ENCODE results near the gene VDAC2. TPM values are rescaled to one million over a fixed set of nuclear protein-coding genes. Genes with fewer than 3 reads are reported as not detected.

Gene VDAC2
- 242 and 282 TPM in 2 replicates for total RNA-seq (2014; rRNA removed; shearing (Covaris generic))
- 294 and 311 TPM in 2 replicates for polyA plus RNA-seq (2016; fragmentation: Nextera tagmentation; extraction: Ambion mirVana)
- long read RNA-seq, transcript VDAC2-203 (10 exons, 1,557 nt): major isoform, 544 of 588 reads
- long read RNA-seq, partial matches to known transcripts: 7 of 588 reads
- long read RNA-seq, other reads (novel, unspliced or antisense): 37 of 588 reads

- Histone ChIP-seq H3K4me3 (peak within 1 kb of the TSS; percentile 99), H3K36me3 (ENCODE audit: insufficient read depth) (peaks cover 27% of the 10 kb centered on the region), H3K27ac (ENCODE audit: low read depth) (peak within 1 kb of the TSS; percentile 96), H3K9me2 (ENCODE audit: insufficient read depth) (no peaks in the 10 kb centered on the region), H3K79me2 (replicated peaks; ENCODE audit: insufficient read depth) (peaks cover 48% of the 10 kb centered on the region), H3K4me2 (peak within 1 kb of the TSS; percentile 82), H3K4me1 (ENCODE audit: insufficient read depth) (peaks cover 6% of the 10 kb centered on the region), H2AFZ (peak within 1 kb of the TSS; percentile 89), H3F3A (replicated peaks; ENCODE audit: low read depth) (0 out of 2 replicates have a peak, but pooled peaks cover 8% of the 10 kb centered on the region), H4K20me1 (replicated peaks; ENCODE audit: insufficient read depth) (peaks cover 19% of the 10 kb centered on the region), H3K27me3 (ENCODE audit: insufficient read depth) (no peaks in the 10 kb centered on the region)
- H3K4me3 Mint-ChIP-seq: peak within 1 kb of the TSS; percentile 96
- peak; percentile 80 for ATAC-seq
- peaks cover 43% of the 10 kb centered on the region for H3K36me3 Mint-ChIP-seq (ENCODE audit: low read depth)
- H3K9me3 Mint-ChIP-seq: no peaks in the 10 kb centered on the region
- peaks cover 6% of the 10 kb centered on the region for H3K27me3 Mint-ChIP-seq (ENCODE audit: insufficient read depth, low read depth, poor library complexity)
- peak within 1 kb of the TSS; percentile 98 for H3K27ac Mint-ChIP-seq
- DNase-seq (ENCODE audit: low spot score): peak; percentile 87
- H3K4me1 Mint-ChIP-seq: peaks cover 32% of the 10 kb centered on the region
- TF ChIP-seq NANOG (IDR thresholded peaks at IDR 0.05; ENCODE audit: borderline replicate concordance): no peak
- peak; percentile 69; the same call in 1 of the 2 replicates for TF ChIP-seq ETS1 (IDR thresholded peaks at IDR 0.05)
- no peak for TF ChIP-seq CTCF (conservative IDR thresholded peaks at IDR 0.05; ENCODE audit: low read depth in 2 of 2)
- TF ChIP-seq POLR2AphosphoS5 (IDR thresholded peaks at IDR 0.05; ENCODE audit: low read depth): peak; percentile 67
- TF ChIP-seq EZH2 (IDR thresholded peaks at IDR 0.05; ENCODE audit: low read depth, unreplicated experiment): no peak
- TF ChIP-seq CREB1 (CRISPR knock-in tag; IDR thresholded peaks at IDR 0.05; ENCODE audit: low read depth): peak; percentile 88
Observed at GRCh38 chr10:75210282-75211006, at the start of gene VDAC2. TSS of gene VDAC2 (plus strand) at chr10:75210796. CDS start at chr10:75211159, 363 bp downstream.

GRCh38 chr10:75165684-75166622 lies 44.6 kb upstream of the VDAC2 start:
- H3K27ac ChIP-seq (ENCODE audit: low read depth): no peak overlapping the region; the same call in 1 of the 2 replicates
- DNase-seq (ENCODE audit: low spot score) (no peak), ATAC-seq (no peak)
- no peak overlapping the region for H3K4me3 ChIP-seq
- H3K27me3 Mint-ChIP-seq (ENCODE audit: insufficient read depth, low read depth, poor library complexity): no peaks in the 10 kb centered on the region
- H3K4me3 Mint-ChIP-seq: no peak overlapping the region
- TF ChIP-seq CTCF (conservative IDR thresholded peaks at IDR 0.05; ENCODE audit: low read depth in 2 of 2) (no peak), ZNF331 (CRISPR knock-in tag; IDR thresholded peaks at IDR 0.05; ENCODE audit: low read depth) (no peak), REST (IDR thresholded peaks at IDR 0.05; ENCODE audit: unreplicated experiment) (no peak), STAT1 (IDR thresholded peaks at IDR 0.05; ENCODE audit: unreplicated experiment) (no peak)
- H3K27me3 ChIP-seq (ENCODE audit: insufficient read depth): no peaks in the 10 kb centered on the region
- H3K36me3 ChIP-seq (ENCODE audit: insufficient read depth): no peaks in the 10 kb centered on the region
- H3K4me2 ChIP-seq: no peak overlapping the region
- H3K36me3 Mint-ChIP-seq (ENCODE audit: low read depth): peaks cover 7% of the 10 kb centered on the region; the same call in 2 of the 3 replicates
- no peak overlapping the region for H2AFZ ChIP-seq
- no peaks in the 10 kb centered on the region; the same call in 1 of the 2 replicates for H3K4me1 ChIP-seq (ENCODE audit: insufficient read depth)
- no peaks in the 10 kb centered on the region for H3K9me2 ChIP-seq (ENCODE audit: insufficient read depth)
- peaks cover 7% of the 10 kb centered on the region for H4K20me1 ChIP-seq (replicated peaks; ENCODE audit: insufficient read depth)
- H3K9me3 Mint-ChIP-seq: no peaks in the 10 kb centered on the region
- no peaks in the 10 kb centered on the region; the same call in 1 of the 2 replicates for H3K79me2 ChIP-seq (replicated peaks; ENCODE audit: insufficient read depth)
- H3K27ac Mint-ChIP-seq: no peak overlapping the region
- H3F3A ChIP-seq (replicated peaks; ENCODE audit: low read depth): no peaks in the 10 kb centered on the region
- 0 out of 3 replicates have a peak, but pooled peaks cover 2% of the 10 kb centered on the region for H3K4me1 Mint-ChIP-seq

Data from GM23338 (cell line).